Middle frontal gyrus (tissue), 1 donor: Measurements from ENCODE around the gene PSMC6.
"Not testable (repeated sequence)": the region's sequence is repeated elsewhere in the genome, so short reads cannot be mapped to it uniquely, and the experiment has no call there.

Experiments used
- DNase-seq: peaks from one replicate; pipeline ENCODE4 v3.0.0-alpha.2; 2015; ENCODE audit warnings: low spot score; ENCODE audit errors: extremely low spot score

Gene PSMC6

GRCh38 chr14:52716155-52716554 is 9.2 kb downstream of the PSMC6 start:
- no peak for DNase-seq

- DNase-seq, result no peak
These were observed 16.7 kb downstream of the PSMC6 start for GRCh38 chr14:52723514-52724359.

- no peak for DNase-seq
These were observed 17.3 kb downstream of the PSMC6 start for GRCh38 chr14:52724360-52724644.

GRCh38 chr14:52727509-52727908 is 20.5 kb downstream of the PSMC6 start:
- not testable (repeated sequence) for DNase-seq

GRCh38 chr14:52729035-52729434 is 22.0 kb downstream of the PSMC6 start:
- DNase-seq, result not testable (repeated sequence)

- DNase-seq, result no peak
These were observed 22.6 kb downstream of the PSMC6 start for GRCh38 chr14:52729585-52729924.

- DNase-seq, result peak; percentile 87
These were observed 23.1 kb downstream of the PSMC6 start, which contains the start of gene STYX for GRCh38 chr14:52729925-52730708. STYX (plus strand) TSS chr14:52730166; CDS start chr14:52730475, 309 bp downstream.

GRCh38 chr14:52730709-52731111 is 23.7 kb downstream of the PSMC6 start:
- DNase-seq, result no peak

- DNase-seq, result no peak
These were observed 26.8 kb downstream of the PSMC6 start for GRCh38 chr14:52733824-52734223.

- DNase-seq, result no peak
These were observed 29.0 kb downstream of the PSMC6 start for GRCh38 chr14:52735921-52736489.

- DNase-seq, result no peak
These were observed 31.4 kb downstream of the PSMC6 start for GRCh38 chr14:52738409-52738808.

GRCh38 chr14:52740751-52741150 is 33.8 kb downstream of the PSMC6 start:
- no peak for DNase-seq

- DNase-seq, result no peak
These were observed 34.9 kb downstream of the PSMC6 start for GRCh38 chr14:52741865-52742264.

- no peak for DNase-seq
These were observed 41.8 kb downstream of the PSMC6 start for GRCh38 chr14:52748647-52749292.

GRCh38 chr14:52755607-52756316 is 48.8 kb downstream of the PSMC6 start:
- DNase-seq, result no peak

- no peak for DNase-seq
These were observed 52.1 kb downstream of the PSMC6 start for GRCh38 chr14:52759145-52759544.

- DNase-seq, result not testable (repeated sequence)
These were observed 55.9 kb downstream of the PSMC6 start for GRCh38 chr14:52762923-52763322.

- no peak for DNase-seq
These were observed 60.2 kb downstream of the PSMC6 start for GRCh38 chr14:52767058-52767833.

GRCh38 chr14:52769887-52770286 is 62.9 kb downstream of the PSMC6 start:
- no peak for DNase-seq

GRCh38 chr14:52776816-52777215 is 69.8 kb downstream of the PSMC6 start:
- no peak for DNase-seq
